Common myeloid progenitor, CD34-positive (primary cell): ENCODE data around the gene DDX56.

Experiments
- CTCF ChIA-PET: fragments of 350-600 bp; sonication (Branson Sonifier 250); formaldehyde crosslinking; loops from one replicate; lab custom pipeline; 2021; ENCODE audit warnings: antibody characterized with exemption; lab: Charles Lee
- POLR2A ChIA-PET: fragments of 350-600 bp; sonication (Branson Sonifier 250); formaldehyde crosslinking; loops from one replicate; lab custom pipeline; 2021; ENCODE audit warnings: antibody characterized with exemption; lab: Charles Lee
- DNase-seq, 3 donors: peaks; one replicate each; pipeline versions ENCODE4 v3.0.0 to v3.0.0-alpha.2; 2013
- H3K27ac ChIP-seq, 2 experiments: 1 replicate in 1 of 2; 2 replicates in 1 of 2; pipeline ENCODE4 v1.7.0; 2013; ENCODE audit warnings: inconsistent platforms in 2 of 2, low read length in 2 of 2, mild to moderate bottlenecking in 2 of 2, low read depth in 1 of 2, moderate library complexity in 1 of 2; ENCODE audit not compliant: severe bottlenecking in 2 of 2, insufficient read depth in 1 of 2, poor library complexity in 1 of 2
- H3K27me3 ChIP-seq, 5 experiments: replicated peaks in 2 of 5; 1 replicate in 3 of 5; 2 replicates in 2 of 5; pipeline versions ENCODE4 v1.6.1 to v1.7.0; 2013; ENCODE audit warnings: low read length in 4 of 5, mild to moderate bottlenecking in 2 of 5, moderate library complexity in 2 of 5, inconsistent platforms in 1 of 5; ENCODE audit not compliant: insufficient read depth in 5 of 5, control insufficient read depth in 4 of 5
- H3K36me3 ChIP-seq, 4 experiments: 1 replicate in 2 of 4; 2 replicates in 2 of 4; pipeline versions ENCODE4 v1.6.1 to v1.7.0; 2013; ENCODE audit warnings: low read length in 3 of 4, control low read depth in 1 of 4, mild to moderate bottlenecking in 1 of 4; ENCODE audit not compliant: control insufficient read depth in 4 of 4, insufficient read depth in 4 of 4
- H3K4me1 ChIP-seq, 4 experiments: 1 replicate in 3 of 4; 2 replicates in 1 of 4; pipeline versions ENCODE4 v1.6.1 to v1.7.1; 2013; ENCODE audit warnings: low read length in 3 of 4, mild to moderate bottlenecking in 3 of 4, control low read depth in 1 of 4, inconsistent platforms in 1 of 4, moderate library complexity in 1 of 4; ENCODE audit not compliant: control insufficient read depth in 4 of 4, insufficient read depth in 4 of 4; ENCODE audit errors: control extremely low read depth in 1 of 4
- H3K4me3 ChIP-seq, 7 experiments: 1 replicate in 4 of 7; 2 replicates in 3 of 7; pipeline versions ENCODE4 v1.5.1 to v1.7.0; 2013; ENCODE audit warnings: mild to moderate bottlenecking in 7 of 7, low read length in 6 of 7, moderate library complexity in 6 of 7, inconsistent platforms in 2 of 7, low read depth in 2 of 7, control low read depth in 1 of 7; ENCODE audit not compliant: insufficient read depth in 4 of 7, control insufficient read depth in 1 of 7; ENCODE audit errors: extremely low read depth in 1 of 7
- H3K9me3 ChIP-seq, 5 experiments: 1 replicate in 4 of 5; 2 replicates in 1 of 5; pipeline versions ENCODE4 v1.6.1 to v1.7.1; 2013; ENCODE audit warnings: low read length in 4 of 5, mild to moderate bottlenecking in 2 of 5, inconsistent platforms in 1 of 5, low read depth in 1 of 5, moderate library complexity in 1 of 5; ENCODE audit not compliant: control insufficient read depth in 4 of 5, insufficient read depth in 2 of 5; ENCODE audit errors: control extremely low read depth in 1 of 5
- WGBS: methylation state at CpG from one replicate; pipeline ENCODE4 v1.1.5; 2013; ENCODE audit not compliant: insufficient coverage; 5-methylcytosine and 5-hydroxymethylcytosine counted together

The DDX56 gene

GRCh38 chr7:44617225-44617890, 43.6 kb upstream of the DDX56 start:
- H3K36me3 ChIP-seq: peaks cover 0 to 8% (median 3%) of the 10 kb centered on the region in 4 experiments
- H3K4me1 ChIP-seq: peaks cover 7 to 13% (median 10%) of the 10 kb centered on the region in 4 experiments
- no peaks in the 10 kb centered on the region for H3K27me3 ChIP-seq
- no peaks in the 10 kb centered on the region for H3K9me3 ChIP-seq
- H3K4me3 ChIP-seq: no peak overlapping the region
- POLR2A ChIA-PET: no interaction called here
- no CpG with 5 or more reads among the region's 2 CpGs for WGBS
- DNase-seq: no peak
- H3K27ac ChIP-seq: no peak overlapping the region
- CTCF ChIA-PET: interaction anchor here (0.7 to 2.4 kb wide), 4 partner anchors 15 to 70 kb away, joined by 3 to 10 read pairs (median 4); no protein-coding TSS in a partner anchor

DNA sequence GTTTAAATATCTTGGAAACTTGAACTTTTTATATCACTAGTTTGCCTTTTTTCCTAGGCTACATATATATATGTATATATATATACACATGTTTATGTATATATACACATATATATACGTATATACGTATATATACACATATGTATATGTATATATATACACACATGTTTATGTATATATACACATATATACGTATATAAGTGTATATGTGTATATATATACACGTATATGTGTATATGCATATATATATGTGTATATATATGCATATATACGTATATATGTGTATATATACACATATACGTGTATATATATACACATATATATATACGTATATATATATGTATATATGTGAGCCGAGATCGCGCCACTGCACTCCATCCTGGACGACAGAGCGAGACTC, 42.8 kb upstream of the DDX56 start:
- CTCF ChIA-PET: interaction anchor here (0.9 to 2.4 kb wide), 3 partner anchors 15 to 23 kb away, joined by 3 to 10 read pairs (median 4); no protein-coding TSS in a partner anchor
- H3K4me3 ChIP-seq: no peak overlapping the region
- no peaks in the 10 kb centered on the region for H3K27me3 ChIP-seq
- POLR2A ChIA-PET: interaction anchor here (0.6 kb wide), 1 partner anchor 22 kb away, joined by 3 read pairs; no protein-coding TSS in a partner anchor
- no peak overlapping the region for H3K27ac ChIP-seq
- peaks cover 0 to 8% (median 3%) of the 10 kb centered on the region in 4 experiments for H3K36me3 ChIP-seq
- peaks cover 7 to 13% (median 10%) of the 10 kb centered on the region in 4 experiments for H3K4me1 ChIP-seq
- no peaks in the 10 kb centered on the region for H3K9me3 ChIP-seq
- 98% methylated on average over 5 of the region's 12 CpGs for WGBS
- no peak for DNase-seq

DNA sequence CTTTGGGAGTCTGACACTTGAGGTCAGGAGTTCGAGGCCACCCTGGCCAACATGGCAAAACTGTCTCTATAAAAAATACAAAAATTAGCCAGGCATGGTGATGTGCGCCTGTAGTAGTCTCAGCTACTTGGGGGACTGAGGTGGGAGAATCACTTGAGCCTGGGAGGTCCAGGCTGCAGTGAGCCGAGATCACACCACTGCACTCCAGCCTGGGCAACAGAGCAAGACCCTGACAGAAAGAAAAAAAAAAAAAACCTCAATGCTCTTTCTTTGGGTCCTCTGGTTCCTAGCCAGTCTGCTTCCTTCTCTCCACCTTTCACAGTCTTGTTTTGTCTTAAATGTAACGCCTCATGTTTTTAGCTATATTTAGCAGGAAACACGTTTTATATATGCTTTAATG, 42.1 kb upstream of the DDX56 start:
- H3K9me3 ChIP-seq: no peaks in the 10 kb centered on the region
- peaks cover 0 to 8% (median 3%) of the 10 kb centered on the region in 4 experiments for H3K36me3 ChIP-seq
- ChIA-PET CTCF (interaction anchor here (2.4 kb wide), 1 partner anchor 18 kb away, joined by 10 read pairs; no protein-coding TSS in a partner anchor), POLR2A (interaction anchor here (0.6 kb wide), 1 partner anchor 23 kb away, joined by 3 read pairs; no protein-coding TSS in a partner anchor)
- H3K4me1 ChIP-seq: peaks cover 7 to 13% (median 10%) of the 10 kb centered on the region in 4 experiments
- H3K4me3 ChIP-seq: no peak overlapping the region
- no peaks in the 10 kb centered on the region for H3K27me3 ChIP-seq
- 85% methylated on average over 2 of the region's 5 CpGs for WGBS
- peak overlapping the region in 1 of 2 experiments; percentile 43 for H3K27ac ChIP-seq
- no peak for DNase-seq

- Histone ChIP-seq H3K36me3 (peaks cover 0 to 8% (median 3%) of the 10 kb centered on the region in 4 experiments), H3K4me1 (peaks cover 7 to 13% (median 10%) of the 10 kb centered on the region in 4 experiments), H3K9me3 (no peaks in the 10 kb centered on the region), H3K27me3 (no peaks in the 10 kb centered on the region), H3K4me3 (no peak overlapping the region), H3K27ac (peak overlapping the region in 1 of 2 experiments; percentile 43)
- WGBS: 100% methylated on average over 1 of the region's 2 CpGs
- CTCF ChIA-PET: interaction anchor here (2.4 kb wide), 1 partner anchor 19 kb away, joined by 10 read pairs; no protein-coding TSS in a partner anchor
- peak; percentile 49 to 88 (median 85) for DNase-seq
- POLR2A ChIA-PET: no interaction called here
These were observed 41.5 kb upstream of the DDX56 start for GRCh38 chr7:44615149-44615611.

- POLR2A ChIA-PET: interaction anchor here (0.6 to 0.7 kb wide), 2 partner anchors 27 to 450 kb away, joined by 7 read pairs; no protein-coding TSS in a partner anchor
- Histone ChIP-seq H3K4me3 (no peak overlapping the region), H3K27ac (no peak overlapping the region), H3K9me3 (no peaks in the 10 kb centered on the region), H3K36me3 (no peaks in the 10 kb centered on the region), H3K27me3 (no peaks in the 10 kb centered on the region), H3K4me1 (peaks cover 11 to 45% (median 23%) of the 10 kb centered on the region in 4 experiments)
- 94% methylated on average over 3 of the region's 3 CpGs for WGBS
- CTCF ChIA-PET: interaction anchor here (0.7 to 1.2 kb wide), 4 partner anchors 24 to 160 kb away, joined by 3 to 4 read pairs (median 4); no protein-coding TSS in a partner anchor
- DNase-seq: no peak
These were observed 36.1 kb upstream of the DDX56 start for GRCh38 chr7:44609829-44610228.

DNA sequence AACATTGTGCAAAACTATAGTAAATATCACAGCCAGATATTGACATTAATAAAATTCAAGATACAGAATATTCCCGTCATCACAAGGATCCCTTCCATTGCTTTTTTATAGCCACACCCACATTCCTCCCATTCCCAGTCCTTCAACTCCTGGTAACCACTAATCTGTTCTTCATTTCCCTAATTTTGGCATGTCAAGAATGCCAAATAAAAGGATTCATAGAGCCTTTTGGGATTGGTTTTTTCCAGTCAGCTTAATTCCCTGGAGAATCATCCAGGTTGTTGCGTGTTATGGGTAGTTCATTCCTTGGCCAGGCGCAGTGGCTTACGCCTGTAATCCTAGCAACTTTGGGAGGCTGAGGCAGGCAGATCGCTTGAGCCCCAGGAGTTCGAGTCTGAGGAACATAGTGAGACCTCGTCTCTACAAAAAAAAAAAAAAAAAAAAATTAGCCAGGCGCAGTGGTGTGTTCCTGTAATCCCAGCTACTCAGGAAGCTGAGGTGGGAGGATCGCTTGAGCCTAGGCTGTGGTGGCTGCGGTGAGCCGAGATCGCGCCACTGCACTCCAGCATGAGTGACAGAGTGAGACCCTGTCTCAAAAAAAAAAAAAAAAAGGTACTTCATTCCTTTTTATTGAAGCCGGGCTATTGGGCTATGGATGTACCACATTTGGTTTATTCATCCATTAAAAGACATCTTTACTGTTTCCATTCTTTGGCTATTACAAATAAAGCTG, 35.4 kb upstream of the DDX56 start:
- no peaks in the 10 kb centered on the region for H3K9me3 ChIP-seq
- H3K36me3 ChIP-seq: no peaks in the 10 kb centered on the region
- no peak overlapping the region for H3K27ac ChIP-seq
- peak in 2 of 3 donors; percentile 52 to 57 for DNase-seq
- CTCF ChIA-PET: interaction anchor here (0.6 to 3.4 kb wide), 3 partner anchors 20 to 327 kb away, joined by 3 to 10 read pairs (median 4); no protein-coding TSS in a partner anchor
- no peak overlapping the region for H3K4me3 ChIP-seq
- 58% methylated on average over 11 of the region's 14 CpGs for WGBS
- POLR2A ChIA-PET: interaction anchor here (0.6 to 0.7 kb wide), 2 partner anchors 26 to 451 kb away, joined by 7 read pairs; no protein-coding TSS in a partner anchor
- peaks cover 8 to 38% (median 21%) of the 10 kb centered on the region in 4 experiments for H3K4me1 ChIP-seq
- no peaks in the 10 kb centered on the region for H3K27me3 ChIP-seq
